GM18498 (cell line): ENCODE data around the gene CYP2A6.
"Not testable (repeated sequence)": the region's sequence is repeated elsewhere in the genome, so short reads cannot be mapped to it uniquely, and the experiment has no call there.

Source experiments
- ATAC-seq: cut with Tn5 transposase; IDR thresholded peaks from one replicate; pipeline ENCODE4 v1.9.1; 2021; ENCODE audit warnings: mild to moderate bottlenecking, moderate library complexity; ENCODE audit not compliant: unreplicated experiment

Gene CYP2A6

GRCh38 chr19:40822704-40823553 lies 27.3 kb downstream of the CYP2A6 start:
- ATAC-seq: not testable (repeated sequence)

DNA sequence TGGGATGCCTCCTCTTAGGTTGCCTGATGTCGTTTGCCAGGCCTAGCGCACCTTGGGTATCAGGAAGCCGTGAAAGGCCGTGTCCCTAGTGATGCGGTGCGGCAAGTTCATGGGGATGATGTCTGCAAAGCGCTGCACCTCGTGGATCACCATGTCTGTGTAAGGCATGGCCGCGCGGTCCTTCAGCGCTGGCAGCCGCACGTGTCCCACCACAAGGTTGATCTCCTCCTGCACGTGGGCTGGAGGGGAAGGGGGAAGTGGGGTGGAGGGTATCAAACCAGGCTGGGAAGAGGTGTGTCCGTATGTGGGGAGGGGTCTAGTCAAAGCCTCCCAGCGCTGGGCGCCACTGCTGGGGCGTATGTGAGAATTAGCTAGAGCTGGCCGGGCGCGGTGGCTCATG lies 28.1 kb downstream of the CYP2A6 start:
- ATAC-seq: no peak

DNA sequence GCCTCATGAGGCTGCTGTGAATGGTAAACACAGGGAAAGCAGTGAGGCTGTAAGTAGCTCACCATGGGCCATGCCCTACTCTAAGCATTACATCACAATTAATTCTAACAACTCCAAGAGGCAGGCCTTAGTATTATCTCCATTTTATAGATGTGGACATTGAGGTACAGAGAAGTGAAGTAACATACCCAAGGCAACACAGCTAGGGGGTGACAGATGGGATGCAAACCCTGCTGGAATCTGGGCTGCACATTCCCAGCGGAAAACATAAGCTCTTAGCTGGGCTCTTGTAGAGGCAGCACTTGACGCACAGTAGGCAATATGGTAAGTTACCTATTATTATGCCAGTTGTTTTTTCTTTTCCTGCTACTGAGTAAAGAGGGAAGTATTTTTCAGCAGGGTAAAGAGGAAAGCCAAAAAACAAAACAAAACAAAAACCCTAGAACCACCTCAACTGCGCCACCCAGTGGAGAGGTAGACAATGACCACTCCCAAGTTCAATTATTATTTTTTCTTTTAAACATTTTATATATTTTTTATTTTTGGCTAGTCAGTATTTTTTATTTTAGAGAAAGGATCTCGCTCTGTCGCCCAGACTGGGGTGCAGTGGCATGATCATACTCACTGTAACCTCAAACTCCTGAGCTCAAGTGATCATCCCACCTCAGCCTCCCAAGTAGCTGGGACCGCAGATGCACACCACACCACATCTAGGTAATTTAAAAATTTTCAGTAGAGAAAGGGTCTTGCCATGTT lies 30.6 kb downstream of the CYP2A6 start:
- not testable (repeated sequence) for ATAC-seq

DNA sequence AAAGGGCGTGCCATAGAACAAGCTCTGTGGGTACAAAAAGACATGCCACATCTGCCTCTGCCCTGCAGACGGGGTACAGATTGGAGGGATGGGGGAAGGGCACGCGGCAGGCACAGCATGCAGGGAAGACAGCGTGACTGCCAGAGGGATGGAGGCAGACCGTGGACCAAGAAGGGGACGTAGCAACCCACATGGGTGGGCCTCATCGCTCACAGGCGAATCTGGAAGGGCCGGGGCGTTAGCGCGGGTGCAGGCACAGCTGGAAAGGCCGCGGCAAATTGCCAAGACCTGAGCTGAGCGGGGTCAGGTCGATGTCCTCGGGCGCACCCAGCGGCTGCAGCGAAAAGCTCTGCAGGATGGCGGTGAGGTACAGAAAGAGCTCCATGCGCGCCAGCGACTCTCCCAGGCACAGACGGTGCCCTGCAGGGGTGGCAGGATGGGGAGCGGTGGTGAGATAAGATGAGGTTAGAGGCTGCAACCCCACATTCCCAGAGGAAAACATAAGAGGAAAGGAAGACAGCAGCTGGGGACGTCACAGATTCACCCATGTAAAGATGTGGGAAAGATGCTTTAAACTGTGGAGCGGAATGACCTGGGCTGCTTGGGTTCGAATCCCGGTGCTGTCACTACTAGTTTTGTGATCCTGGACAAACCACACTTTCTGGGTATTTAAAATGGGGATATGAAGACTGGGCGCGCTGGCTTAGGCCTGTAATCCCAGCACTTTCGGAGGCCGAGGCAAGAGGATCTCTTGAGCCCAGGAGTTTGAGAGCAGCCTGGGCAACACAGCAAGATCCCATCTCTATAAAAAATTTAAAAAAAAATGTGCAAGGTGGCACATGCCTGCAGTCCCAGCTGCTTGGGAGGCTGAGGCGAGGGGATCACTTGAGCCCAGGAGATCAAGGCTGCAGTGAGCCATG lies 31.5 kb downstream of the CYP2A6 start:
- ATAC-seq: peak; percentile 74

GRCh38 chr19:40815223-40815622 lies 35.0 kb downstream of the CYP2A6 start:
- ATAC-seq: no peak

DNA sequence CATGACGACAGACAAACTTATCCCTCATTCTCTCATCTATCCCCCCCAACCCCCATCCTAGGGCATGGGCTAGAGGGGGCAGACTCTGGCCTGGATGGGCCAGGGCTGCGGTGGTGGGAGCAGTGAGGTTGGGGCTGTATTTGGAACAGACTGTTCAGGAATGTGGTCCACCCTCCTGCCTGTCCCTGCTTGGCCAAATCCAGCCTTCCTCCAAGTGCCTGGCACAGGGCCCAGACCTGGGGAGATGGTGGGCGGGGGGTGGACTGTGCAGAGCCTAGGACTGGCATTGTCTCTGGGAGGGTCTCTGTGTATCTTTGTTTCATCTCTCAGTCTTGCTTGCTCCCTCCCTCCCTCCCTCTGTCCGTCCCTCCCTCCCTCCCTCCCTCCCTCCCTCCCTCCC lies 37.1 kb downstream of the CYP2A6 start:
- ATAC-seq: no peak

- not testable (repeated sequence) for ATAC-seq
These were observed 37.7 kb downstream of the CYP2A6 start for GRCh38 chr19:40812571-40812970.

DNA sequence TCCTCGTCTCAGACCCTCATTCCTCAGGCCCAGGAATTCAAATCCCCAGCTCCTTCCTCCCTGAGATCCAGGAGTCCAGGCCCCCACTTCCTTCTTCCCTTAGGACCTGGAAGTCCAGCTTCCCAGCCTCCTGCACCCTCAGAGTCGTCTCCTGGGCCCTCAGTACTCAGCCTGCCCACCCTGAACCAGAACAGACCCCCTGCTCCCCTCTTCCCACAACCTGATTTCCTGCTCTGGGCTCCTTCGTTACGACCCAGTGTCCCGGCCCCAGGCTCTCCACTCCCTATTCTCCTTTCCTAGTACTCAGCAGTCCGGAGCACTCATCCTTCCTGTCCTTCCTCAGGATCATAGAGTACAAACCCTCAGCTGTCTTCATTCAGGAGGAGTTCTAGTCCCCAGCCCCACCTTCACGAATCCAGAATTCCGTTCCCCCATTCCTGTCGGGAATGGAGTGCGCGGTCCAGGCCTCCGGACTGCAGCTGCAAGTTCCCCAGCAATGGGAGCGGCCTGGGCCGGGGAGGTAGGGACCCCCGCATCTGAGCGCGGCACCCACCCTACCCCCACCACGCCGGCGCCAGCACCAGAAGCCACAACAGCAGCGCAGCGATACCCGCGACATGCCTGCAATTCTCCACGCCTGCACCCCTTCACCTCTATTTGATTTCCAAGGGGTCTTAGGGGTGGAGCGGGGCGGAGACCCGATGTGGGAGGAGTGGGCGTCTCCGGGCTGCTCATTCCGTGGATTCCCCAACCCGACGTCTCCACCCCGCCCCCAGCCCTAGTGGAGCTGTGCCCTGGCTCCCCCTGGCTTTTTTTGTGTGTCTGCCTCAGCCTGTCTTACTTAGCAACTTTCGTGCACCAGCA lies 38.5 kb downstream of the CYP2A6 start:
- no peak for ATAC-seq

- peak; percentile 71 for ATAC-seq
These were observed 39.4 kb downstream of the CYP2A6 start for GRCh38 chr19:40810649-40811408.

- ATAC-seq: no peak
These were observed 40.1 kb downstream of the CYP2A6 start for GRCh38 chr19:40810160-40810559.

DNA sequence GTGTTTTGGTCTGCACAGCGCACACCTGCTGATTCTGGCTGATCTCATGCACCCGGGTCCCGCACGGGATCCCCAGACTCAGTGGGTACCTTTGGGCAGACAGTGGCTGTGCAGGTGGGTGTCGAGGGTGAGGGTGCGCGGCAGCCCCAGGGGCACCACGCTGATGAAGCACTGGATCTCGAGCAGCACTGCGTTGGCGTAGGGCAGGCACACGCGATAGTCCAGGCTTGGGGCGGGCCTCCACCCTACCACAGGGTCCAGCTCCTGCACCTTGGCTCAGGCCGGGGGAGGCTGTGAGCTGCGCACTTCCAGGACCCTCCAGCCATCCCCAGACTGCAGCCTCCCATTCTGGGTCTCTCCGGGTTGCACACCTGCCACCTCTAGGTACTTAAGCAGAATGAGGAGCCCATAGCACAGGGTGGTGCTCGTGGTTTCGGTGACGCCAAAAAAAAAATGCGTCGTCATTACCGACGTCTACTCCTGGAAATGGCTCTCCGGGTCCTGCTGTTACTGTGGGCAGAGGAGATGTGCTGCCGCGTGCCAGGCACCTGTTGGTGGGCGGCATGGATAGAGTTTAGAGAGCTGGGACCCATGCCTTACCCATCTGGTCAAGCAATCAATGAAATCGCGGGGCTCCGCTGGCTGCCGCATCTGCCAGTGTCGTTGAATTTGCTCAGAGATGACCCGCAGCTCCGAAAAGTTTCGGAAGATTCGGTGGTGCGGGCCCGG lies 40.7 kb downstream of the CYP2A6 start:
- ATAC-seq: no peak

GRCh38 chr19:40808497-40808896 lies 41.8 kb downstream of the CYP2A6 start:
- no peak for ATAC-seq

DNA sequence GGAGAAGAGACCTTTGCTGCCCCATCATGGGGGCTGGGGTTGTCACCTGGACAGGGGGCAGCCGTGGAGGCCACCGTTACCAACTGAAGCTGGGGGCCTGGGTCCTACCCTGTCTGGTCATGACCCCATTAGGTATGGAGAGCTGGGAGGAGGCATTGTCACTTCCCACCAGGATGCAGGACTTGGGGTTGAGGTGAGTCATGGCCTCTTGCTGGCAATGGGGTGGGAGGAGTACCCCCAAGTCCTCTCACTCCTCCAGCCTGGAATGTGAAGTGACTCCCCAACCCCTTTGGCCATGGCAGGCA lies 42.3 kb downstream of the CYP2A6 start:
- no peak for ATAC-seq

DNA sequence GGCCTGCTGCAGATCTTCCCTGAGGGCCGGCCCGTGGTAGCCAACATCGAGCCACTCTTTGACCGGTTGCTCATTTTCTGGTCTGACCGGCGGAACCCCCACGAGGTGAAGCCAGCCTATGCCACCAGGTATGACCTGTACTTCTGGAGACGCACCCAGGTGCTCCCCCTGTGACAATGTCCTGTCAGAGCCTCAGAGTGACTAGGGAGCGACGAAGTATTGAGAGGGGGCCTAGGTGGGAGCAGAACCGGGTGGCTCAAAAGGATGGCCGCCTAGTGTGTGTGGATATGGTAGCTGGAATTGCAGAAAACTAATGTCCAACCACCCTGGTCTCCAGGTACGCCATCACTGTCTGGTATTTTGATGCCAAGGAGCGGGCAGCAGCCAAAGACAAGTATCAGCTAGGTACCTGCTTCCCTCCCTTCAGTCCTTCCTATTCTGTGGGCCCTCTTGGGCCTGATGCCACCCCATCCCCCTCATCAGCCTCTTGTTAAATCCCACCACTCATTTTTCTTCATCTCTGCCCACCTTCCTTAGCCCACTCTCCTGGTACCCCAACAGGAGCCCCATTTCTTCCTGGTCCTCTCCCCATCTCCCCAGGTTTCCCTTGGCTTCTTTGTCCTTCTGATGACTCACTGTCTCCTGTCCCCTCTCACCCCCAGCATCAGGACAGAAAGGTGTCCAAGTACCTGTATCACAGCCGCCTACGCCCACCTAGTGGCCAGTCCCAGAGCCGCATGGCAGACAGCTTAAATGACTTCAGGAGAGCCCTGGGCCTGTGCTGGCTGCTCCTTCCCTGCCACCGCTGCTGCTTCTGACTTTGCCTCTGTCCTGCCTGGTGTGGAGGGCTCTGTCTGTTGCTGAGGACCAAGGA lies 42.9 kb downstream of the CYP2A6 start:
- no peak for ATAC-seq

GRCh38 chr19:40806423-40807146 lies 43.7 kb downstream of the CYP2A6 start:
- ATAC-seq: no peak

- ATAC-seq: no peak
These were observed 44.9 kb downstream of the CYP2A6 start for GRCh38 chr19:40805258-40805868.

- ATAC-seq: no peak
These were observed 45.4 kb downstream of the CYP2A6 start for GRCh38 chr19:40804783-40805242.
